ENCODE results near the gene ADGRD1.

ADGRD1 gene

DNA sequence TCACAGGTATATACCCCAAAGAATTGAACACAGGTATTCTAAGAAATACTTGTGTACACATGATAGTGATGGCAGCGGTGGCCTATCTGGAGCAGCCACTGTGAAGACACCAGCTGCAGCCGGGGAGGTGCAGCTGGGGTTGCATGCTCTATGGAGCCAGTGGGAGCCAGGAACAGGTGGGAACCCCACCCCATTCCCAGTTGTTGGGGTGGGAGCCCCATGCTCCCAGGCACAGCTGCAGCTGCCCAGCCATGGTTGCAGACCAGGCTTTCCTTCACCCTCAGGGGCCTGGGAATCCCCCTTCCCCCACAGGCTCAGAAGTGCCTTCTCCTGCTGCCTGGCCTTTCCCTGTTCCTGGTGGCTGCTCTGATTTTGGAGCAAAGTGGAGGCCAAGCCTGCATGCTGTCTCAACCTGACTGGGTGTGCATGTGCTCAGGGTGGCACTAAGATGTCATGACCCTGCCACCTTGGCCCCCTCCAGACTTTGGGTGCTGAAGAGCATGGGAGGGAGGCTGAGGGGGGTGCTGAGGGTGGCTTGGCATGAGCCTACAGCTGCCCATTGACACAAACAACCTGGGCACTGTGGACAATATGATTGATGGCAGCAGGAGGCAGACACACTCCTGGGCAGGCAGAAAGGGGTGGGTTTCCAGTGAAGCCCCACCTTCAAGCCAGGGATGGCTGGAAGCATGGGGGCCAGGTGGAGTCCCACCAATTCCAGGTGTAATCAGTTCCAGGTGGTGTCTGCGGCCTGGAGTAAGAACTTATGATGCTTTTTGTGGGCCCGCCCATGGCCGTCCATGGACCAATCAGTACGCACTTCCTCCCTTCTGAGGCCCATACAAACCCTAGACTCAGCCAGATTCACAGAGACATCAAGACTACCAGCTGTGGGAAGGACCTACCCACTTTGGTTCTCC lies 234.7 kb downstream of the ADGRD1 start:
- no peak for TF ChIP-seq POLR2AphosphoS5 (IDR thresholded peaks at IDR 0.05; ENCODE audit: low read depth, low read length)
- no peak for TF ChIP-seq SIN3A (IDR thresholded peaks at IDR 0.05; ENCODE audit: borderline replicate concordance, insufficient read depth, low read length)
- no peak for TF ChIP-seq TAF1 (IDR thresholded peaks at IDR 0.05; ENCODE audit: borderline replicate concordance, insufficient read depth, low read length)
- TF ChIP-seq, protein P1, sequence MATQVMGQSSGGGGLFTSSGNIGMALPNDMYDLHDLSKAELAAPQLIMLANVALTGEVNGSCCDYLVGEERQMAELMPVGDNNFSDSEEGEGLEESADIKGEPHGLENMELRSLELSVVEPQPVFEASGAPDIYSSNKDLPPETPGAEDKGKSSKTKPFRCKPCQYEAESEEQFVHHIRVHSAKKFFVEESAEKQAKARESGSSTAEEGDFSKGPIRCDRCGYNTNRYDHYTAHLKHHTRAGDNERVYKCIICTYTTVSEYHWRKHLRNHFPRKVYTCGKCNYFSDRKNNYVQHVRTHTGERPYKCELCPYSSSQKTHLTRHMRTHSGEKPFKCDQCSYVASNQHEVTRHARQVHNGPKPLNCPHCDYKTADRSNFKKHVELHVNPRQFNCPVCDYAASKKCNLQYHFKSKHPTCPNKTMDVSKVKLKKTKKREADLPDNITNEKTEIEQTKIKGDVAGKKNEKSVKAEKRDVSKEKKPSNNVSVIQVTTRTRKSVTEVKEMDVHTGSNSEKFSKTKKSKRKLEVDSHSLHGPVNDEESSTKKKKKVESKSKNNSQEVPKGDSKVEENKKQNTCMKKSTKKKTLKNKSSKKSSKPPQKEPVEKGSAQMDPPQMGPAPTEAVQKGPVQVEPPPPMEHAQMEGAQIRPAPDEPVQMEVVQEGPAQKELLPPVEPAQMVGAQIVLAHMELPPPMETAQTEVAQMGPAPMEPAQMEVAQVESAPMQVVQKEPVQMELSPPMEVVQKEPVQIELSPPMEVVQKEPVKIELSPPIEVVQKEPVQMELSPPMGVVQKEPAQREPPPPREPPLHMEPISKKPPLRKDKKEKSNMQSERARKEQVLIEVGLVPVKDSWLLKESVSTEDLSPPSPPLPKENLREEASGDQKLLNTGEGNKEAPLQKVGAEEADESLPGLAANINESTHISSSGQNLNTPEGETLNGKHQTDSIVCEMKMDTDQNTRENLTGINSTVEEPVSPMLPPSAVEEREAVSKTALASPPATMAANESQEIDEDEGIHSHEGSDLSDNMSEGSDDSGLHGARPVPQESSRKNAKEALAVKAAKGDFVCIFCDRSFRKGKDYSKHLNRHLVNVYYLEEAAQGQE (IDR thresholded peaks at IDR 0.05; ENCODE audit: insufficient read depth in 1 of 2, low read depth in 2 of 2, low read length in 2 of 2), result no peak
- TF ChIP-seq FOXP2 (optimal IDR thresholded peaks at IDR 0.05; ENCODE audit: borderline replicate concordance, extremely low read depth, extremely low read length, insufficient read depth), result no peak

DNA sequence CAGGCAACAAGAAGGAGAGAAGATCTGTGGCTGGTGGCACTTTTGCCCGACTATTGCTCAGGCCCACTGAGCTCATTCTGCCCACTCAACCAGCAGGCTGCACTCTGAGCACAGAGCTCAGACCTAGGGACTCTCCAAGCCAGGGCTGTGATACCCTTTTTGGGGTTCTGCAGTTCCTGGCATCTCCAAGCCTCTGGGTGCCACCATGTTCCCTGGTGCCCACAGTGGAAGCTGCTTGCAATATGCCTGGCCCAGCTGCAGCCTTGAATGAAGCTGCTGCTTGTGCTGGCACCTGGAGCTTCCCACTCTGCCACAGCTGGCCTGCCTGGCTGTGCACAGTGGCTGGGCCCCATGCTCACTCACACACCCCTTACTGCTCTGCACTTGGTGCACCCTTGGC lies 236.1 kb downstream of the ADGRD1 start:
- TF ChIP-seq, protein P1 (IDR thresholded peaks at IDR 0.05; ENCODE audit: insufficient read depth in 1 of 2, low read depth in 2 of 2, low read length in 2 of 2), result no peak
- TF ChIP-seq SIN3A (IDR thresholded peaks at IDR 0.05; ENCODE audit: borderline replicate concordance, insufficient read depth, low read length) (no peak), POLR2AphosphoS5 (IDR thresholded peaks at IDR 0.05; ENCODE audit: low read depth, low read length) (no peak), TAF1 (IDR thresholded peaks at IDR 0.05; ENCODE audit: borderline replicate concordance, insufficient read depth, low read length) (no peak), FOXP2 (optimal IDR thresholded peaks at IDR 0.05; ENCODE audit: borderline replicate concordance, extremely low read depth, extremely low read length, insufficient read depth) (no peak)

DNA sequence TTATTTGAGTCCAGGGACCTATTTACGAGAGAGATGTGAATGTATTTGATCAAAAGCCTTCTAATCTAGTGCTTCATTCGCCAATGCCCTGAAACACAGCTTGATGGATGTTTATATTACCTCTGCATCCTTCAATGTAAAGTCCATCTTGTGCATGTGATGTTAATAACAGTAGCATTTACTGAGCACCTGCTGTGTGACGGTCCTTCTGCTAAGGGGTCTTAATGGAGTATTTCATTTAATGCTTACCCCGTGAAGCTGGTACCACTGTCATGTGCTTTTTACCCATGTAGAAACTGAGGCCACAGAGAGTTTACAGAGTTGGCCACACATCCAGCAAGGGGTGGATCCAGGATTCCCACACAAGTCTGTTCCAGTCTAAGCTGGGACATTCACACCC lies 237.3 kb downstream of the ADGRD1 start:
- TF ChIP-seq TAF1 (IDR thresholded peaks at IDR 0.05; ENCODE audit: borderline replicate concordance, insufficient read depth, low read length) (no peak), POLR2AphosphoS5 (IDR thresholded peaks at IDR 0.05; ENCODE audit: low read depth, low read length) (no peak), FOXP2 (optimal IDR thresholded peaks at IDR 0.05; ENCODE audit: borderline replicate concordance, extremely low read depth, extremely low read length, insufficient read depth) (no peak)
- TF ChIP-seq, protein P1 (IDR thresholded peaks at IDR 0.05; ENCODE audit: insufficient read depth in 1 of 2, low read depth in 2 of 2, low read length in 2 of 2), result no peak

All from PFSK-1 (cell line).